Keratinocyte (primary cell): ENCODE results near the gene WDFY1. TPM values are rescaled to one million over a fixed set of nuclear protein-coding genes. Genes with fewer than 3 reads are reported as not detected.

Experiments used
- DNase-seq: peaks from one replicate; pipeline ENCODE4 v3.0.0-alpha.2; 2011; ENCODE audit warnings: low read depth, missing footprints, low spot score
- FAIRE-seq: peaks from 2 replicates; lab custom pipeline; 2011; peaks lifted over from hg19 to GRCh38; lab: Jason Lieb, UNC
- H2AFZ ChIP-seq: 2 replicates; pipeline ENCODE4 v1.6.0; 2012; ENCODE audit warnings: low read length, control low read depth, inconsistent platforms; ENCODE audit not compliant: control insufficient read depth
- H3K27ac ChIP-seq: 2 replicates; pipeline ENCODE4 v1.5.1; 2011; ENCODE audit warnings: low read length; ENCODE audit not compliant: control insufficient read depth, insufficient read depth
- H3K27me3 ChIP-seq: 3 replicates; pipeline ENCODE4 v1.6.0; 2011; ENCODE audit warnings: low read length; ENCODE audit not compliant: control insufficient read depth, insufficient read depth; ENCODE audit errors: extremely low read depth
- H3K36me3 ChIP-seq, 2 experiments: 2 replicates in 1 of 2; 3 replicates in 1 of 2; pipeline ENCODE4 v1.5.1; 2011; ENCODE audit warnings: low read length in 2 of 2, mild to moderate bottlenecking in 1 of 2; ENCODE audit not compliant: control insufficient read depth in 2 of 2, insufficient read depth in 2 of 2; ENCODE audit errors: extremely low read depth in 1 of 2
- H3K4me1 ChIP-seq: 3 replicates; pipeline ENCODE4 v1.5.1; 2011; ENCODE audit warnings: low read length; ENCODE audit not compliant: control insufficient read depth, insufficient read depth; ENCODE audit errors: extremely low read depth
- H3K4me2 ChIP-seq: 3 replicates; pipeline ENCODE4 v1.6.0; 2011; ENCODE audit warnings: low read depth, low read length; ENCODE audit not compliant: control insufficient read depth, insufficient read depth; ENCODE audit errors: extremely low read depth
- H3K4me3 ChIP-seq, 3 experiments: fragments of 200-600 bp in 1 of 3; sonication (generic) in 1 of 3; 2 replicates in 2 of 3; 3 replicates in 1 of 3; pipeline ENCODE4 v1.5.1; 2011 to 2016; ENCODE audit warnings: low read length in 3 of 3, mild to moderate bottlenecking in 3 of 3, control low read depth in 2 of 3, inconsistent platforms in 1 of 3, low read depth in 1 of 3, mixed read lengths in 1 of 3, mixed run types in 1 of 3, moderate library complexity in 1 of 3; ENCODE audit not compliant: control insufficient read depth in 2 of 3, insufficient read depth in 2 of 3; ENCODE audit errors: extremely low read depth in 1 of 3
- H3K79me2 ChIP-seq: 2 replicates; pipeline ENCODE4 v1.6.0; 2012; ENCODE audit warnings: low read length; ENCODE audit not compliant: control insufficient read depth, insufficient read depth
- H3K9ac ChIP-seq: 3 replicates; pipeline ENCODE4 v1.6.0; 2011; ENCODE audit warnings: low read length; ENCODE audit not compliant: control insufficient read depth, insufficient read depth; ENCODE audit errors: extremely low read depth
- H3K9me1 ChIP-seq: 3 replicates; pipeline ENCODE4 v1.6.0; 2011; ENCODE audit warnings: low read length; ENCODE audit not compliant: control insufficient read depth, insufficient read depth; ENCODE audit errors: extremely low read depth
- H3K9me3 ChIP-seq: 2 replicates; pipeline ENCODE4 v1.5.1; 2012; ENCODE audit warnings: low read depth, low read length; ENCODE audit not compliant: control insufficient read depth
- H4K20me1 ChIP-seq: 3 replicates; pipeline ENCODE4 v1.6.0; 2011; ENCODE audit warnings: low read length; ENCODE audit not compliant: control insufficient read depth, insufficient read depth; ENCODE audit errors: extremely low read depth
- CTCF ChIP-seq, 3 experiments: IDR thresholded peaks in 1 of 3; conservative IDR thresholded peaks in 1 of 3; optimal IDR thresholded peaks in 1 of 3; 2 replicates in 2 of 3; 3 replicates in 1 of 3; pipeline versions ENCODE3 to v1.5.1; 2011; ENCODE audit warnings: low read length in 3 of 3, mild to moderate bottlenecking in 3 of 3, moderate library complexity in 2 of 3, control low read depth in 1 of 3, inconsistent platforms in 1 of 3; ENCODE audit not compliant: insufficient read depth in 2 of 3; ENCODE audit errors: extremely low read depth in 1 of 3
- EZH2 ChIP-seq: IDR thresholded peaks from one replicate; pipeline ENCODE4 v1.6.1; 2012; ENCODE audit warnings: inconsistent platforms, mild to moderate bottlenecking, low read length, moderate library complexity
- dilution Hi-C: fragments of 300-500 bp; cut with MboI; formaldehyde crosslinking; loops from one replicate; pipeline ENCODE4 v1.7.0; 2020; ENCODE audit warnings: low sequenced_read_pairs; ENCODE audit not compliant: extremely low pct_ligation_motif_present
- polyA plus RNA-seq, 5 experiments: library from polyadenylated mRNA; depleted of rRNA in 3 of 5; stranded (reverse) in 3 of 5; stranded (forward) in 1 of 5; unstranded in 1 of 5; fragments of >200 nt; gene quantifications; 1 replicate in 1 of 5; 2 replicates in 3 of 5; 3 replicates in 1 of 5; pipeline versions ENCODE4 v1.2.1 to v1.2.3, GENCODE V29; 2011 to 2012; ENCODE audit warnings: missing spikeins in 2 of 5, low read depth in 1 of 5, low replicate concordance in 1 of 5

Gene WDFY1
- polyA plus RNA-seq, 1 donor (not counting 4 experiments of a cell fraction or from before 2014, with no cell fraction given), result 54.9 TPM

- no peak overlapping the region for H3K4me3 ChIP-seq
- no peak overlapping the region for H2AFZ ChIP-seq
- TF ChIP-seq CTCF (optimal IDR thresholded peaks at IDR 0.05 in 1 of 3, IDR thresholded peaks at IDR 0.05 in 1 of 3, conservative IDR thresholded peaks at IDR 0.05 in 1 of 3; ENCODE audit: extremely low read depth in 1 of 3, insufficient read depth in 2 of 3, low read length in 3 of 3) (no peak), EZH2 (no peak)
- no peaks in the 10 kb centered on the region for H3K9me1 ChIP-seq
- no peaks in the 10 kb centered on the region for H3K9me3 ChIP-seq
- dilution Hi-C loops, result no loop called here
- DNase-seq (no peak), FAIRE-seq (no peak)
- no peaks in the 10 kb centered on the region for H3K27me3 ChIP-seq
- peaks cover 27% of the 10 kb centered on the region for H3K4me1 ChIP-seq
- H4K20me1 ChIP-seq, result no peaks in the 10 kb centered on the region
- no peak overlapping the region for H3K4me2 ChIP-seq
- H3K9ac ChIP-seq, result no peak overlapping the region
- peaks cover 49% of the 10 kb centered on the region for H3K79me2 ChIP-seq
- H3K27ac ChIP-seq, result no peak overlapping the region
- peaks cover 0 to 6% of the 10 kb centered on the region in 2 experiments for H3K36me3 ChIP-seq
Observed at GRCh38 chr2:223834431-223834830, 110.7 kb downstream of the WDFY1 start.

- H3K4me1 ChIP-seq, result peaks cover 21% of the 10 kb centered on the region
- H4K20me1 ChIP-seq, result no peaks in the 10 kb centered on the region
- H3K4me2 ChIP-seq, result no peak overlapping the region
- TF ChIP-seq EZH2 (no peak), CTCF (optimal IDR thresholded peaks at IDR 0.05 in 1 of 3, IDR thresholded peaks at IDR 0.05 in 1 of 3, conservative IDR thresholded peaks at IDR 0.05 in 1 of 3; ENCODE audit: extremely low read depth in 1 of 3, insufficient read depth in 2 of 3, low read length in 3 of 3) (no peak)
- H3K36me3 ChIP-seq, result peaks cover 0 to 6% of the 10 kb centered on the region in 2 experiments
- dilution Hi-C loops, result no loop called here
- H3K9ac ChIP-seq, result no peak overlapping the region
- DNase-seq, result no peak
- no peak for FAIRE-seq
- H3K9me1 ChIP-seq, result no peaks in the 10 kb centered on the region
- H3K27ac ChIP-seq, result no peak overlapping the region
- H3K4me3 ChIP-seq, result no peak overlapping the region
- no peak overlapping the region for H2AFZ ChIP-seq
- no peaks in the 10 kb centered on the region for H3K27me3 ChIP-seq
- H3K9me3 ChIP-seq, result no peaks in the 10 kb centered on the region
- H3K79me2 ChIP-seq, result peaks cover 59% of the 10 kb centered on the region
Observed at GRCh38 chr2:223832241-223832903, 112.8 kb downstream of the WDFY1 start.
